HL-60 (cell line): ENCODE measurements around the gene EMD.

Source experiments
- DNase-seq, 2 experiments: peaks; one replicate each; pipeline ENCODE4 v3.0.0-alpha.2; 2010 to 2020; ENCODE audit warnings: low read depth in 1 of 2, low spot score in 1 of 2
- H3K27ac ChIP-seq: fragments of 250-450 bp; sonication (Bioruptor Pico); replicated peaks from 2 replicates; pipeline ENCODE4 v1.5.1; 2020; ENCODE audit warnings: mild to moderate bottlenecking, moderate library complexity
- H3K27me3 ChIP-seq: fragments of 250-450 bp; sonication (Bioruptor Pico); 2 replicates; pipeline ENCODE4 v1.5.1; 2021; ENCODE audit warnings: mild to moderate bottlenecking, moderate library complexity; ENCODE audit not compliant: insufficient read depth, poor library complexity, severe bottlenecking
- H3K4me3 ChIP-seq: replicated peaks from 2 replicates; pipeline ENCODE4 v1.5.1; 2011; ENCODE audit warnings: mild to moderate bottlenecking, control low read depth, low read length; ENCODE audit not compliant: insufficient read depth
- GABPA ChIP-seq: IDR thresholded peaks from 2 replicates; pipeline ENCODE4 v1.6.1; 2012; ENCODE audit warnings: low read depth
- POLR2AphosphoS5 ChIP-seq: IDR thresholded peaks from 2 replicates; pipeline ENCODE4 v1.6.1; 2012; ENCODE audit warnings: low read depth
- SPI1 ChIP-seq: IDR thresholded peaks from 2 replicates; pipeline ENCODE4 v1.6.1; 2012; ENCODE audit warnings: low read depth, mild to moderate bottlenecking, borderline replicate concordance
- TF ChIP-seq, protein P1 (sequence below): IDR thresholded peaks from one replicate; pipeline ENCODE4 v1.5.1; 2011; ENCODE audit warnings: low read length, control low read depth, inconsistent platforms; ENCODE audit not compliant: insufficient read depth
- TF ChIP-seq, protein P2 (sequence below): IDR thresholded peaks from 2 replicates; pipeline ENCODE4 v1.6.1; 2012; ENCODE audit warnings: low read depth; ENCODE audit not compliant: insufficient replicate concordance

EMD gene

DNA sequence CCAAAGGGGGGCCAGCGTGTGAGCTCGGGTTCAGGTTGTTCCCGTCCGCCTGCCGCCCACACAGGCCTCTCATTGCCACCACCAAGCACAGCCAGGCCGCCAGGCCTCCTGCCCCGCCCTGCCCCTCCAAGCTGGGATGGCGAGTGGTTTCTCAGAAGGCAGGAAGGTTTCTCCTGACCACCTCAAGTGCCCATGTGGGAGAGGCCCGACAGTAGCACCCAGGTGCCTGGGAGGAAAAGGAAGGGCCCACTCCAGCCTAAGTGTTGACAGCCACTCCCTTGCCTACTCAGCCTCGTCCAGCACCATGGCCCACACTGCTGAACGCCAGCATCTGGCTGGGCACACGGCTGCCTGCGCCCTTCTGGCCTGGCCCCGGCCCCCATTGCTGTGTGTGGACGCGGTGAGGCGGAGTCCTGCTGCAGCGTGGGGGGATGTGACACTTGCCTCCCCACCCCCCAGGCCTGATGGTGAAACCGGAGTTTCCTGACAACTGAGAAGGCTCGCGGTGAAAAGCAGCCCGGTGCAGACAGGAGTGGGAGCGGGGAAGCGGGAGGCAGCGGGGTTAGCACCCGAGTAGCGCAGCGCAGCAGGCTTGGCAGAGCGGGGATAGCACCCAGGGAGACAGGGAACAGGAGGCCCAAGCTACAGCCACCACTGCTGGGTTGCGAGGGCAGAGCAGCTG, 23.9 kb upstream of the EMD start:
- Histone ChIP-seq H3K4me3 (no peak overlapping the region), H3K27ac (no peak overlapping the region), H3K27me3 (no peaks in the 10 kb centered on the region)
- TF ChIP-seq, protein P1, sequence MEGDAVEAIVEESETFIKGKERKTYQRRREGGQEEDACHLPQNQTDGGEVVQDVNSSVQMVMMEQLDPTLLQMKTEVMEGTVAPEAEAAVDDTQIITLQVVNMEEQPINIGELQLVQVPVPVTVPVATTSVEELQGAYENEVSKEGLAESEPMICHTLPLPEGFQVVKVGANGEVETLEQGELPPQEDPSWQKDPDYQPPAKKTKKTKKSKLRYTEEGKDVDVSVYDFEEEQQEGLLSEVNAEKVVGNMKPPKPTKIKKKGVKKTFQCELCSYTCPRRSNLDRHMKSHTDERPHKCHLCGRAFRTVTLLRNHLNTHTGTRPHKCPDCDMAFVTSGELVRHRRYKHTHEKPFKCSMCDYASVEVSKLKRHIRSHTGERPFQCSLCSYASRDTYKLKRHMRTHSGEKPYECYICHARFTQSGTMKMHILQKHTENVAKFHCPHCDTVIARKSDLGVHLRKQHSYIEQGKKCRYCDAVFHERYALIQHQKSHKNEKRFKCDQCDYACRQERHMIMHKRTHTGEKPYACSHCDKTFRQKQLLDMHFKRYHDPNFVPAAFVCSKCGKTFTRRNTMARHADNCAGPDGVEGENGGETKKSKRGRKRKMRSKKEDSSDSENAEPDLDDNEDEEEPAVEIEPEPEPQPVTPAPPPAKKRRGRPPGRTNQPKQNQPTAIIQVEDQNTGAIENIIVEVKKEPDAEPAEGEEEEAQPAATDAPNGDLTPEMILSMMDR, result no peak
- TF ChIP-seq GABPA, result no peak
- TF ChIP-seq, protein P2, sequence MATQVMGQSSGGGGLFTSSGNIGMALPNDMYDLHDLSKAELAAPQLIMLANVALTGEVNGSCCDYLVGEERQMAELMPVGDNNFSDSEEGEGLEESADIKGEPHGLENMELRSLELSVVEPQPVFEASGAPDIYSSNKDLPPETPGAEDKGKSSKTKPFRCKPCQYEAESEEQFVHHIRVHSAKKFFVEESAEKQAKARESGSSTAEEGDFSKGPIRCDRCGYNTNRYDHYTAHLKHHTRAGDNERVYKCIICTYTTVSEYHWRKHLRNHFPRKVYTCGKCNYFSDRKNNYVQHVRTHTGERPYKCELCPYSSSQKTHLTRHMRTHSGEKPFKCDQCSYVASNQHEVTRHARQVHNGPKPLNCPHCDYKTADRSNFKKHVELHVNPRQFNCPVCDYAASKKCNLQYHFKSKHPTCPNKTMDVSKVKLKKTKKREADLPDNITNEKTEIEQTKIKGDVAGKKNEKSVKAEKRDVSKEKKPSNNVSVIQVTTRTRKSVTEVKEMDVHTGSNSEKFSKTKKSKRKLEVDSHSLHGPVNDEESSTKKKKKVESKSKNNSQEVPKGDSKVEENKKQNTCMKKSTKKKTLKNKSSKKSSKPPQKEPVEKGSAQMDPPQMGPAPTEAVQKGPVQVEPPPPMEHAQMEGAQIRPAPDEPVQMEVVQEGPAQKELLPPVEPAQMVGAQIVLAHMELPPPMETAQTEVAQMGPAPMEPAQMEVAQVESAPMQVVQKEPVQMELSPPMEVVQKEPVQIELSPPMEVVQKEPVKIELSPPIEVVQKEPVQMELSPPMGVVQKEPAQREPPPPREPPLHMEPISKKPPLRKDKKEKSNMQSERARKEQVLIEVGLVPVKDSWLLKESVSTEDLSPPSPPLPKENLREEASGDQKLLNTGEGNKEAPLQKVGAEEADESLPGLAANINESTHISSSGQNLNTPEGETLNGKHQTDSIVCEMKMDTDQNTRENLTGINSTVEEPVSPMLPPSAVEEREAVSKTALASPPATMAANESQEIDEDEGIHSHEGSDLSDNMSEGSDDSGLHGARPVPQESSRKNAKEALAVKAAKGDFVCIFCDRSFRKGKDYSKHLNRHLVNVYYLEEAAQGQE, result no peak
- no peak for TF ChIP-seq SPI1
- no peak for TF ChIP-seq POLR2AphosphoS5
- peak in 1 of 2 experiments; percentile 28 for DNase-seq

DNA sequence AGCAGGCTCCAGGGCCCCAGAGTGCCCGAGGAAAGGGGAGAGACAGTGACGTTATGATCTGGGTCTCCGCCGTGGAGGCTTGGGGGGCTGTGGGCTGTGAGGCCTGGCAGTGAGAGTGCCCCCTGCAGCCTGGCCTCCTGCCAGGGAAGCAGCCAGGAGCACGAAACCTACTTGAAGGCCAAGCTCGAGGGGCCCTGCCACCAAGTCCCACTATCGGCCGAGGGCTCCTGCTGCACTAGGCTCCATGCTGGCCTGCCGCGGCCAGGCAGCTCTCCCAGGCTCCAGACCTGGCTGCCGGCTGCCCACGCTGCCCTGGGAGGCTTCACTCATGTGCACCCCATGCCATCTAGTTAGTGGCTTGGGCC, 23.3 kb upstream of the EMD start:
- no peak overlapping the region for H3K4me3 ChIP-seq
- H3K27me3 ChIP-seq, result no peaks in the 10 kb centered on the region
- TF ChIP-seq POLR2AphosphoS5, result 0 out of 2 replicates have a peak, but pooled peaks have one; percentile 10
- TF ChIP-seq, protein P2, result no peak
- no peak overlapping the region for H3K27ac ChIP-seq
- DNase-seq, result peak in 1 of 2 experiments; percentile 18

DNA sequence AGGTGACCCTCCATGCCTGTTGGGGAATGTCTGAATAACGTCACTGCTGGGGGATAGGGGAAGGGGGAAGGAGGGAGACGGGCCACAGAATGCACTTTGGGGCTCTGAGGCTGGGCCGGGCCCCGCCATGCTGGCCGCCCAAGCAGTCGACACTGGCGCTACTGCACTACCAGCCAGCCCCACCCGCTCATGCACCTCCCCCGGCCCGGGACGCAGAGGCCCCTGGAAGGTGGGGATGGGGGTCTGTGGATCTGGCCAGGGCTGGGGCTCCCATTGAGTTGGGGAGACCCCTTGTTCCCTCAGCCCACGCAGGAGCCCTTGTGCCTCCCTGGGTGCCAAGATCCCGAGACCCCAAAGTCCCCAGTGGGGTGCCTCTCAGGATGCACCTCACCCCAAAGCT, 22.5 kb upstream of the EMD start:
- Histone ChIP-seq H3K27me3 (no peaks in the 10 kb centered on the region), H3K27ac (no peak overlapping the region), H3K4me3 (no peak overlapping the region)
- TF ChIP-seq, protein P1, result no peak
- TF ChIP-seq, protein P2, result no peak
- TF ChIP-seq SPI1 (no peak), POLR2AphosphoS5 (no peak), GABPA (no peak)
- peak in 1 of 2 experiments; percentile 31 for DNase-seq
